Measurements from ENCODE around the gene PLD6. TPM values are rescaled to one million over a fixed set of nuclear protein-coding genes. Genes with fewer than 3 reads are reported as not detected.

PLD6 gene
- total RNA-seq, 1 experiment from 2014 or later = 8.0 TPM

GRCh38 chr17:17152385-17152784, 53.7 kb downstream of the PLD6 start:
- ChIA-PET CTCF (no interaction called here), POLR2A (no interaction called here)
- Mint-ChIP-seq H3K4me1 (ENCODE audit: low read depth, unreplicated experiment) (no peaks in the 10 kb centered on the region), H3K27ac (ENCODE audit: unreplicated experiment) (no peak overlapping the region), H3K9me3 (ENCODE audit: unreplicated experiment) (no peaks in the 10 kb centered on the region), H3K36me3 (ENCODE audit: insufficient read depth, unreplicated experiment) (peaks cover 93% of the 10 kb centered on the region), H3K27me3 (ENCODE audit: insufficient read depth, unreplicated experiment) (no peaks in the 10 kb centered on the region), H3K4me3 (ENCODE audit: unreplicated experiment) (no peak overlapping the region)
- no peak for DNase-seq
- Histone ChIP-seq H3K27me3 (replicated peaks; ENCODE audit: control insufficient read depth, insufficient read depth, low read length) (no peaks in the 10 kb centered on the region), H3K4me3 (ENCODE audit: low read depth, low read length) (no peak overlapping the region), H3K9me3 (no peaks in the 10 kb centered on the region), H3K36me3 (ENCODE audit: control insufficient read depth, insufficient read depth, low read length) (peaks cover 9% of the 10 kb centered on the region), H3K4me1 (no peaks in the 10 kb centered on the region)
- no peak for TF ChIP-seq CTCF (IDR thresholded peaks at IDR 0.05; ENCODE audit: insufficient read depth in 1 of 2, low read depth in 1 of 2, low read length in 1 of 2, severe bottlenecking in 1 of 2, unreplicated experiment in 1 of 2)
- intact Hi-C loops (cut with micrococcal nuclease; ENCODE audit: unreplicated experiment) = no loop called here
- BruUV-seq (replicated peaks) = no TSS peak

DNA sequence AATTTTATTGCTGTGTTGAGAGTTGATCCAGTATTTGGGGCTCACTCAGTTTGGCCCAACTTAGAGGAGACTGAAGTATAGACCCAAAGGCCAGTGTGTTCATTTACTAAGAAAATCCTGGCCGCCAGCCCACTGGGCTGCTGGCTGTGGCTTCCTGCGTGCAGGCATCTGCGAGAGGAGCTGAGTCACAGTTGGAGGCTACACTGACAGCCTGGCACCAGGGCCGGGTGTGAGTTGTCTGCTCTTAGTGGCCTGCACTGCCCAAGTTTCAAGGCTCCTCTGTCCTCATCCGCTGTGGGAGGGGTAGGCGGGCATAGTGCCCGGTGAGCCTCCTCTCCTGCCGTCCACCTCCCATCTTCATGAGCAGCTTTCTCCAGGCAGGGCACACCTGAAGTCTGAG, 54.2 kb downstream of the PLD6 start:
- intact Hi-C loops (cut with micrococcal nuclease; ENCODE audit: unreplicated experiment) = no loop called here
- H3K36me3 ChIP-seq (ENCODE audit: control insufficient read depth, insufficient read depth, low read length) = peaks cover 9% of the 10 kb centered on the region

DNA sequence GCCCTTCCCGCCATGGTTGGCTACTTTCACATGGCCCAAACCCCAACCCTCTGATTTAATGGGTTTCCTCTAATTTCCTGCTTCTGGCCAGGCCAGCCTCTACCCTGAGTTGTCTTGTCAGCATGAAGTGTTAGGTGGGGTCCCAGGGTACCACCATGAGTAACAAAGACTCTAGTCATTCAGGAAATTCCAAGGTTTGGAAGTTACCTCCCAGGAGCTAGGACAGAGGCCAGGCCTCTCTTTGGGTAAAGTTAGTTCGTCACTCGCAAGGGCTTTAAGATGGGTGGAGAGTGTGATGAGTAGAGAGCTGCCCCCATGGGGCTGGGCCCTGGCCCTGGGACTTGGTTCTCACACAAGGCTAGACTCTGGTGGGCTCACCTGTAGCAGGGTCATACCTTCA, 54.6 kb downstream of the PLD6 start:
- H3K4me3 Mint-ChIP-seq (ENCODE audit: unreplicated experiment) = no peak overlapping the region
- Histone ChIP-seq H3K4me1 (no peaks in the 10 kb centered on the region), H3K36me3 (ENCODE audit: control insufficient read depth, insufficient read depth, low read length) (peaks cover 9% of the 10 kb centered on the region), H3K9me3 (no peaks in the 10 kb centered on the region), H3K4me3 (ENCODE audit: low read depth, low read length) (no peak overlapping the region), H3K27me3 (replicated peaks; ENCODE audit: control insufficient read depth, insufficient read depth, low read length) (no peaks in the 10 kb centered on the region)
- H3K27ac Mint-ChIP-seq (ENCODE audit: unreplicated experiment) = no peak overlapping the region
- no TSS peak for BruUV-seq (replicated peaks)
- no peaks in the 10 kb centered on the region for H3K27me3 Mint-ChIP-seq (ENCODE audit: insufficient read depth, unreplicated experiment)
- TF ChIP-seq CTCF (IDR thresholded peaks at IDR 0.05; ENCODE audit: insufficient read depth in 1 of 2, low read depth in 1 of 2, low read length in 1 of 2, severe bottlenecking in 1 of 2, unreplicated experiment in 1 of 2) = no peak
- CTCF ChIA-PET = no interaction called here
- H3K9me3 Mint-ChIP-seq (ENCODE audit: unreplicated experiment) = no peaks in the 10 kb centered on the region
- H3K36me3 Mint-ChIP-seq (ENCODE audit: insufficient read depth, unreplicated experiment) = peaks cover 95% of the 10 kb centered on the region
- DNase-seq = no peak
- POLR2A ChIA-PET = no interaction called here
- no peaks in the 10 kb centered on the region for H3K4me1 Mint-ChIP-seq (ENCODE audit: low read depth, unreplicated experiment)
- intact Hi-C loops (cut with micrococcal nuclease; ENCODE audit: unreplicated experiment) = no loop called here

More for the DNA sequence above, 54.2 kb downstream of the PLD6 start:
- H3K27me3 ChIP-seq (replicated peaks; ENCODE audit: control insufficient read depth, insufficient read depth, low read length) = no peaks in the 10 kb centered on the region
- no peak overlapping the region for H3K4me3 ChIP-seq (ENCODE audit: low read depth, low read length)
- Mint-ChIP-seq H3K27me3 (ENCODE audit: insufficient read depth, unreplicated experiment) (no peaks in the 10 kb centered on the region), H3K4me1 (ENCODE audit: low read depth, unreplicated experiment) (no peaks in the 10 kb centered on the region), H3K9me3 (ENCODE audit: unreplicated experiment) (no peaks in the 10 kb centered on the region), H3K27ac (ENCODE audit: unreplicated experiment) (no peak overlapping the region), H3K4me3 (ENCODE audit: unreplicated experiment) (no peak overlapping the region), H3K36me3 (ENCODE audit: insufficient read depth, unreplicated experiment) (peaks cover 95% of the 10 kb centered on the region)
- H3K9me3 ChIP-seq = no peaks in the 10 kb centered on the region
- no peak for TF ChIP-seq CTCF (IDR thresholded peaks at IDR 0.05; ENCODE audit: insufficient read depth in 1 of 2, low read depth in 1 of 2, low read length in 1 of 2, severe bottlenecking in 1 of 2, unreplicated experiment in 1 of 2)
- ChIA-PET POLR2A (no interaction called here), CTCF (no interaction called here)
- no TSS peak for BruUV-seq (replicated peaks)
- no peak for DNase-seq
- H3K4me1 ChIP-seq = no peaks in the 10 kb centered on the region

Measured in Caco-2 (cell line).